K562 (cell line): ENCODE data around the gene PHKB. TPM values are rescaled to one million over a fixed set of nuclear protein-coding genes. Genes with fewer than 3 reads are reported as not detected.
A peak's percentile ranks its signal among the peaks of the same experiment; 100 is the strongest.

Source experiments
- ARID2 ChIP-seq: fragments of 450-650 bp; IDR thresholded peaks from 2 replicates; pipeline ENCODE4 v1.6.1; 2017; ENCODE audit warnings: antibody characterized with exemption, mild to moderate bottlenecking
- ATF3 ChIP-seq, 2 experiments: fragments of 450-650 bp in 1 of 2; sonication (generic) in 1 of 2; formaldehyde crosslinking in 1 of 2; IDR thresholded peaks in 1 of 2; conservative IDR thresholded peaks in 1 of 2; 2 replicates each; pipeline versions ENCODE4 v1.6.1 to v1.8.1; 2016 to 2023; ENCODE audit warnings: mild to moderate bottlenecking in 2 of 2, moderate library complexity in 2 of 2, inconsistent platforms in 1 of 2, missing genetic modification reagents in 1 of 2
- C11orf30 ChIP-seq: fragments of 450-650 bp; IDR thresholded peaks from 2 replicates; pipeline ENCODE4 v1.6.1; 2016; ENCODE audit warnings: low read depth, mild to moderate bottlenecking
- HNRNPLL ChIP-seq: fragments of 200-400 bp; formaldehyde crosslinking; IDR thresholded peaks from 2 replicates; pipeline ENCODE4 v1.6.1; 2017; ENCODE audit warnings: low read length, low read depth, mild to moderate bottlenecking; ENCODE audit not compliant: poor library complexity, severe bottlenecking
- KLF13 ChIP-seq: fragments of 450-650 bp; IDR thresholded peaks from 2 replicates; pipeline ENCODE4 v1.6.1; 2016; ENCODE audit warnings: missing genetic modification characterization, low read depth, mild to moderate bottlenecking, missing compliant biosample characterization, moderate library complexity, borderline replicate concordance
- LEF1 ChIP-seq: fragments of 450-650 bp; IDR thresholded peaks from 2 replicates; pipeline ENCODE4 v1.6.1; 2016; ENCODE audit warnings: mild to moderate bottlenecking
- MNT ChIP-seq, 2 experiments: fragments of 450-650 bp; conservative IDR thresholded peaks; 2 replicates each; pipeline ENCODE4 v1.6.1; 2017; ENCODE audit warnings: mild to moderate bottlenecking in 2 of 2, moderate library complexity in 2 of 2
- PBX2 ChIP-seq, 2 experiments: IDR thresholded peaks in 1 of 2; conservative IDR thresholded peaks in 1 of 2; 2 replicates each; pipeline ENCODE4 v1.6.1; 2016; ENCODE audit warnings: low read depth in 2 of 2, mild to moderate bottlenecking in 1 of 2, missing compliant biosample characterization in 1 of 2, missing genetic modification characterization in 1 of 2, moderate library complexity in 1 of 2
- POLR2H ChIP-seq: IDR thresholded peaks from 2 replicates; pipeline ENCODE4 v1.6.1; 2016; ENCODE audit warnings: missing genetic modification characterization, low read depth, mild to moderate bottlenecking, control low read depth, missing compliant biosample characterization, moderate library complexity
- PREB ChIP-seq: sonication (generic); formaldehyde crosslinking; IDR thresholded peaks from 2 replicates; pipeline ENCODE4 v1.8.1; 2023; ENCODE audit warnings: mild to moderate bottlenecking, missing genetic modification reagents
- RFX5 ChIP-seq: IDR thresholded peaks from 2 replicates; pipeline ENCODE4 v1.6.1; 2011; ENCODE audit warnings: low read depth, mild to moderate bottlenecking, improper control_type of control experiment, low read length
- SP2 ChIP-seq: IDR thresholded peaks from 2 replicates; pipeline ENCODE4 v1.6.1; 2011; ENCODE audit warnings: mild to moderate bottlenecking, low read depth, low read length, moderate library complexity; ENCODE audit not compliant: poor library complexity, severe bottlenecking; ENCODE audit errors: extremely low read depth
- SUPT5H ChIP-seq: fragments of 450-650 bp; IDR thresholded peaks from 2 replicates; pipeline ENCODE4 v1.6.1; 2016
- TEAD2 ChIP-seq: fragments of 450-650 bp; IDR thresholded peaks from 2 replicates; pipeline ENCODE4 v1.6.1; 2016; ENCODE audit warnings: missing genetic modification characterization, control low read depth, missing compliant biosample characterization
- TRIM28 ChIP-seq: fragments of 450-650 bp; IDR thresholded peaks from 2 replicates; pipeline ENCODE4 v1.6.1; 2017
- ZNF354B ChIP-seq: fragments of 250-450 bp; sonication (Bioruptor Pico); IDR thresholded peaks from 2 replicates; pipeline ENCODE4 v1.4.0; 2020
- polyA plus RNA-seq, 8 experiments: library from polyadenylated mRNA; depleted of rRNA in 4 of 8; stranded (reverse) in 5 of 8; unstranded in 3 of 8; fragments of >200 nt; fragmentation: Nextera tagmentation in 2 of 8; fragmentation: Illumina TruSeq in 1 of 8; extraction: Ambion mirVana in 2 of 8; extraction: Trizol in 1 of 8; gene quantifications; 2 replicates each; pipeline versions ENCODE4 v1.2.1 to v1.2.3, GENCODE V29; 2011 to 2014; ENCODE audit warnings: inconsistent platforms in 1 of 8, missing spikeins in 1 of 8
- total RNA-seq, 7 experiments: library from RNA; depleted of rRNA in 6 of 7; stranded (reverse); fragments of >200 nt in 6 of 7; fragmentation: Illumina TruSeq in 2 of 7; extraction: Trizol in 2 of 7; gene quantifications; 2 replicates each; pipeline versions ENCODE4 v1.2.1 to v1.2.3, GENCODE V29; 2011 to 2021; ENCODE audit warnings: low replicate concordance in 1 of 7

PHKB gene
- total and polyA plus RNA-seq, 9 of the 15 experiments (the other 6 are each of a cell fraction or from before 2014, with no cell fraction given), result 24.7 to 92.3 (median 67.0) TPM

GRCh38 chr16:47461598-47462266 lies 601 bp downstream of the PHKB start (continued):
- TF ChIP-seq ATF3 (IDR thresholded peaks at IDR 0.05) (no peak), ATF3 (CRISPR knock-in tag; conservative IDR thresholded peaks at IDR 0.05) (no peak), LEF1 (0 out of 2 replicates have a peak, but pooled peaks have one; percentile 52), TRIM28 (no peak; the same call in 1 of the 2 replicates), RFX5 (no peak), C11orf30 (peak; percentile 98), HNRNPLL (no peak), SP2 (no peak), PBX2 (CRISPR knock-in tag; IDR thresholded peaks at IDR 0.05; ENCODE audit: low read depth) (no peak), PBX2 (tag; conservative IDR thresholded peaks at IDR 0.05; ENCODE audit: low read depth) (peak; percentile 53; the same call in 1 of the 2 replicates), TEAD2 (0 out of 2 replicates have a peak, but pooled peaks have one; percentile 43), MNT (conservative IDR thresholded peaks at IDR 0.05) (peak in 1 of 2 experiments; percentile 41; a peak in 2 of 4 replicates), ARID2 (no peak), POLR2H (tag) (peak; percentile 72), ZNF354B (CRISPR knock-in tag) (no peak), PREB (peak; percentile 46; the same call in 1 of the 2 replicates), SUPT5H (peak; percentile 10), KLF13 (tag) (no peak)
